WI38 (cell line): ENCODE measurements around the gene SLC35A5.

Experiments
- H3K4me3 ChIP-seq: 2 replicates; pipeline ENCODE4 v1.5.1; 2011; ENCODE audit warnings: low read depth, mild to moderate bottlenecking, control low read depth, low read length
- TF ChIP-seq, protein P1 (sequence below): IDR thresholded peaks from 2 replicates; pipeline ENCODE4 v1.5.1; 2012; ENCODE audit warnings: low read depth, mild to moderate bottlenecking, control low read depth, low read length

SLC35A5 gene

DNA sequence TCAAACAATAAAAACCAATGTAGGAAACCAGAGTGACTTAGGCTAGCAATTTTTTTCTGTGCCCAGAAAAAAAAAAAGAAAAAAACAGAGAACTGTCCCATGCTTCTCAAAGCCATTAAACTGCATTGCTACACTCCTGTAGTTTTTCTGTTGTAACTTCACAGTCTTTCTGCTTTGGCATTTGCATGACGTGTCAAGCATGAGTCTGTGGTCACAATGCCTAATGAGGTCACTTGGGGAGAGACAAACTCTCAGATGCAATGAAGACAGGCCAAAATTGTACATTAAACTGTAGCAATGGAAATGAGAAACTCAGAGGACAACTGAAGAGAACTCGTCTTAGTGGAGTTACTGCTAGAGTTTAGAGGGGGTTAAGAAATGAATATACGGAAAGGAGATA is 48.3 kb downstream of the SLC35A5 start:
- H3K4me3 ChIP-seq: no peak overlapping the region
- TF ChIP-seq, protein P1, sequence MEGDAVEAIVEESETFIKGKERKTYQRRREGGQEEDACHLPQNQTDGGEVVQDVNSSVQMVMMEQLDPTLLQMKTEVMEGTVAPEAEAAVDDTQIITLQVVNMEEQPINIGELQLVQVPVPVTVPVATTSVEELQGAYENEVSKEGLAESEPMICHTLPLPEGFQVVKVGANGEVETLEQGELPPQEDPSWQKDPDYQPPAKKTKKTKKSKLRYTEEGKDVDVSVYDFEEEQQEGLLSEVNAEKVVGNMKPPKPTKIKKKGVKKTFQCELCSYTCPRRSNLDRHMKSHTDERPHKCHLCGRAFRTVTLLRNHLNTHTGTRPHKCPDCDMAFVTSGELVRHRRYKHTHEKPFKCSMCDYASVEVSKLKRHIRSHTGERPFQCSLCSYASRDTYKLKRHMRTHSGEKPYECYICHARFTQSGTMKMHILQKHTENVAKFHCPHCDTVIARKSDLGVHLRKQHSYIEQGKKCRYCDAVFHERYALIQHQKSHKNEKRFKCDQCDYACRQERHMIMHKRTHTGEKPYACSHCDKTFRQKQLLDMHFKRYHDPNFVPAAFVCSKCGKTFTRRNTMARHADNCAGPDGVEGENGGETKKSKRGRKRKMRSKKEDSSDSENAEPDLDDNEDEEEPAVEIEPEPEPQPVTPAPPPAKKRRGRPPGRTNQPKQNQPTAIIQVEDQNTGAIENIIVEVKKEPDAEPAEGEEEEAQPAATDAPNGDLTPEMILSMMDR: no peak

DNA sequence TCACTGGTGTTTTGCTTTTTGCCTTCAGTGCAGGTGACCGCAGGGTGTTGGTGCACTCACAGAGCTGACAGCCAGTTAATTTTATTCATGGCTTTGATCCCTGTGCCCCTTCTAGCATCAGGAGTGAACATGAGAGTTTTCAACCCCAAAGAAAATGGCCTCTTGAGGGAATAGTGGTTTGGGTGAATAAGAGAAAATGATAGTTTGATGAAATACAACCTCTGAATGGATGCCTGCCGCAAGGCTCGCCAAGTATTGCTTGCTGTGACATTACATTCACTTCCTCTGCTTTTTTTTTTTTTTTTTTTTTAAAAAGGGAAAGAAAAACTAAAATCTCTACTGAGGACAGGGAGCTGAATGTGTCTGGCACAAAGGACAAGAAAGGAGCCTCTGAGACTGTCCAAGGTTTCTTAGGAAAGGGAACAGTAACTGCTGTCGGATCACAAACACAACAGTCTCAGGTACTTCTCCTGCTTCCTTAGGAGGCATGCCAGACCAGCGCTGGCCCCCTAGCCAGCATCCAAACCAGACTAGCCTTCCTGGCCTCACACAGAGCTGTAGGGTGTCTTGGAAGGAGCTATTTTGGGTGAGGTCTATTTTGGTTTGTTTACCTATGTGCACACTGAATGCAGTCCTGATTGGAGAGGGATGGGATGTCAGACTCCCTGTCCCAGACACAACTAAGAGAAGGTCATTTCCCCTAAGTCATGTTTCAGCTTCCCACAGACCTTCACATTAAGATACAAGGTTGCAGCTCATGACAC is 50.1 kb downstream of the SLC35A5 start:
- TF ChIP-seq, protein P1: no peak
- no peak overlapping the region for H3K4me3 ChIP-seq

DNA sequence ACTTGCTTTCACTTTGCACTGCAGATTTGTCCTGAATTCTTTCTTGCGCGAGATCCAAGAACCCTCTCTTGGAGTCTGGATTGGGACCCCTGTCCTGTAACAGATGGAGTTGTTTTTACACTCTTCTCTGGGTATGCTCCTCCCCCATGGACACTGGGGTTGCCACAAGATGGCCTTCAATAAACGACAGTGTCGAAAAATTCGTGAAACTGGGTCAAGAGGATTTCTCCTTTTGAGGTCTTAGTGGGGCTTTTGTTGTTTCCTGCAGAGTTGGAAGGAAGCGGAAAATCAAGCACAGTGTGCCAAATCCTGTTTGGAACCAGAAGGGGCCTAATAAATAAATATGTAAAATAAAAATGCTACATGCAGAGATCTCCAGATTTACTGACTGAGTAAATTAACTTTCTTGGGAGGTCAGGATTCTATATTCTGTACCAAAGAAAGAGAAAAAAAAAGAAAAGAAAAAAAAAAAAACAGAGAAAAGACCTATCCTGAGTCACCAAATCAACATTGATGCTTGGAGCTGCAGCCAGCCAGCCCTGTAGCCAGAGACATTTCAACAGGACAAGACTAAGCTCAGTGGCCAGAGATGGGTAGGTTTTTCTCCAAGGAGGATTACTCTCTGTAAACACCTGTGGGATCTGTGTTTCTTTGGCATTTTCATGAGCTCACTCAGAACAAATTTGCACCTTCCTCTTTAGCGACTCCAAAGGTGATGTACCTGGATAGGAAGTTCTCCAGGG is 54.3 kb downstream of the SLC35A5 start:
- TF ChIP-seq, protein P1: no peak
- H3K4me3 ChIP-seq: no peak overlapping the region

DNA sequence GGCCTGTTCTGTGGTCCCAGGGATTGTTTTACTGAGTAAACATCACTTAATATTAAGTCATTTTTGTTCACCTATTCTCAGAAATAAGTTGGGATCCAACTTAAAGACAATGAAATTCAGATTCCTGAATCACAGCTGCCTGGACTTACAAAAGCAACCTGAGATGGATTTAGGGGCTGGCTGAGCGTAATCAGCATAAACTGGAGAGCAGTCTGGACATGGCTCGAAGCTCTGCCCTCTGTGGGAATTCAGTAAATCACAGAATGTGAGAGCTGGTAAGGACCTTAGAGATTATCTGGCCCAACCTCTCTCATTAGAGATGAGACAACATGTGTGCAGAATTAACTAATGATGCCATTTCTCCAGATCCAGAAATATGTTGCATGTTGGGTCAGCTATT is 55.4 kb downstream of the SLC35A5 start:
- TF ChIP-seq, protein P1: no peak

DNA sequence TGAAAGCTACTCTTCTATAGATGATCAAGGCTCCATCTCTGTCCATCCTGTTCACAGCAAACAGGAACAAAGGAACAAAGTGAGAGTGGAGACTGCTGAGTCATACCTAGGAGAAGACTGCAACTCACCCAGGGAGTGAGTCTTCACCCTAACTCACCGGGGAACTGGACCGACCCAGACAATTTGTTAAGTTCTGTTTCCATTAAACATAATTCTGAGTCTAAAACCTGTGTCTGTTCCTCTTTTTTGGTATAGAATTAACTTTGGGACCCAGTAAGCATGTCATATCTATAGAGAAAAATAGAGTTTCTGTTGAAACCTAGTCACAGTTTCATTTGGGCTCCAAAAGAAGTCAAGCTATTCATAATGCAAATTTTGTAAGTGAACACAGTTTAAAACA is 57.5 kb downstream of the SLC35A5 start:
- no peak overlapping the region for H3K4me3 ChIP-seq
- TF ChIP-seq, protein P1: no peak

More for the DNA sequence above, 55.4 kb downstream of the SLC35A5 start:
- no peak overlapping the region for H3K4me3 ChIP-seq

DNA sequence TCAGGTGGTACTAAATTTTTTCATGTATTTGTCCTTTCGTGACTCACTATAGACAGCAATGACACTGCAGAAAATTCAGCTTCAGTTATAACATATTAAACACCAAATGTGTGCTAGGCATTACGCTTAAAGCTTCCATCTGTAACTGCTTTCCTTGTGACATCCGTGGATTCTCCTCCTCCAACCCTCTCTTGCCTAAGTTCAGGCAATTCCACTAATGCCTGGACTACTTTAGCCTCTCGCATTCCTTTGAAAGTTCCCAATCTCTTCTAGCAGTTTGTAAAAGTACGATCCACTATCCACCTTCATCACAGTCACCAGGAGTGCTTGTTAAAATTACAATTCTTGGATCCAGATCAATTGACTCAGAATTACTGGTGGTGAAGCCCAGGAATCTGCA is 61.4 kb downstream of the SLC35A5 start:
- TF ChIP-seq, protein P1: no peak
- no peak overlapping the region for H3K4me3 ChIP-seq

DNA sequence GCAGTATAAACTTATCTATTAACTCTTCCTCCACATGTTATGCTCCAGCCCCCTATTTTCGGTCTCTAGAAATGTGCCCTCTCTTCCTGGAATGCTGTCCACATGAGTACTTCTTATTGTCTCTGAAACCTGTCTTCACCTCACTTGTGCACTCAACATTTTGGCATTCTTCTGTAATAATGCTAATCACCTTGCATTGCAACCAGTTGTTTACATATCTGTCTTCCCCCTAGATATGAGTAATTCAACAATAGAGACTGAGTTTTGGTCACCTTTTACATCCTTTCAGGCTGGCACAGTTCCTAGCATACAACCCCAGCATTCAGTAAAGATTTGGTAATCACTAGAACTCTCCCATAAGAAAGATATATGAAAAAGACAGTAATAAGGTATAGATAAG is 61.9 kb downstream of the SLC35A5 start:
- no peak overlapping the region for H3K4me3 ChIP-seq
- TF ChIP-seq, protein P1: no peak
